Measurements from ENCODE around the gene TSC2.
"Not testable (repeated sequence)": the region's sequence is repeated elsewhere in the genome, so short reads cannot be mapped to it uniquely, and the experiment has no call there.

The TSC2 gene

DNA sequence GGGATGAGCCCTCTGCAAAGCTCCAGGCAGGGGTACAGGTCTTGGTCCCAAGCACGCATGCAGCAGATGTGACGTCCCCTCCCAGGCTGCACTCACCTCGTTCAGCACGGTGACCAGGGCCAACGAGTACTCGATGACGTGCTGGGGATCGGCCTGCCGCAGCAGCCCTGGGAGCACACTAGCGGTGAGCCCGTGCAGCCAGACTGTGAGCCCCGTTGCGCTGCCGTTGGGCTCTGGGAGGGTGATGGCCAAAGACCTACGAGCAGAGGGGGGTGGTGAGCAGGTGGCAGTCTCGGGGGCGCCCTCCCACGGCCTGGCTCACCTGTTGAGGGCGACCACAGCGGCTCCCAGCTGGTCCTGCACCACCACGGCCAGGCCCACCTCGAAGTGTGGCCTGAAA is 58.0 kb downstream of the TSC2 start:
- not testable (repeated sequence) for DNase-seq (ENCODE audit: low read depth)

DNA sequence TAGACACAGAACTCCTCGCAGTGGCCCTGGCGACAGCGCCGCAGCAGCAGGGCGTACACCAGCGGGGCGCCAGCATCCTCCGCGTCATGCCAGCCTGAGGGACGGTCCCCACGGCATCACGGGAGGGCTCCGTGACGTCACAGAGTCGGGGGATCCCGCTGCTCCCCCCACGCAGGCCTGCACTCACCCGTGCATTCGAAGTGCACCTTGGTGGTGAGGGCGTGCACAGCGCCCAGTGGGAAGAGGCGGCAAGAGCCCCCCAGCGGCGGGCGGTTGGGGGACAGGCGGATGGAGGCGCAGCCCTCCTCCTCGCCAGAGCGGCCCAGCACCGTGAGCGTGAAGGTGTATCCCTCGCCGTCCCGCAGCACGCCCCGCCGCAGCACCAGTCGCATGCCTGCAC is 58.4 kb downstream of the TSC2 start:
- not testable (repeated sequence) for DNase-seq (ENCODE audit: low read depth)

GRCh38 chr16:2107121-2107790 is 59.5 kb downstream of the TSC2 start:
- DNase-seq (ENCODE audit: low read depth), result not testable (repeated sequence)

- not testable (repeated sequence) for DNase-seq (ENCODE audit: low read depth)
These were observed 60.0 kb downstream of the TSC2 start for GRCh38 chr16:2107791-2108125.

GRCh38 chr16:2108446-2109270 is 60.9 kb downstream of the TSC2 start:
- not testable (repeated sequence) for DNase-seq (ENCODE audit: low read depth)

GRCh38 chr16:2109271-2109580 is 61.4 kb downstream of the TSC2 start:
- DNase-seq (ENCODE audit: low read depth), result not testable (repeated sequence)

DNA sequence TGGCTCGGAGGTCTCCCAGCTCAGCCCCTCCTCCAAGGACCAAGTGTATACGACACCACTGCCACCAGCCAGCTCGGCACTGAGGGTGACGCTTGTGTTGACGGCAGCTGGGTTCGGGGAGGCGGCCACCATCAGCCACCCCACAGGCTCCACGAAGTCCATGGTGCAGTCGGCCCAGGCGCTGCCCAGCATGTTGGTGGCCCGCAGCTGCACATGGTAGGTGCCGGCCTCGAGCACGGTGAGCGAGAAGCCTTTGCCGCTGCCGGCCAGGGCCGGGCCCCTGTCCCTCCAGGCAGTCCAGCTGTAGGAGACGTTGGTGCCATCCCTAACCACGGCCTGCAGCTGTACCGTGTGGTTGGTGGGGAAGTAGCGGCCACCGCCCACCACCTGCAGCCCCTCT is 62.1 kb downstream of the TSC2 start:
- DNase-seq (ENCODE audit: low read depth), result not testable (repeated sequence)

GRCh38 chr16:2110332-2111008 is 62.7 kb downstream of the TSC2 start:
- DNase-seq (ENCODE audit: low read depth), result not testable (repeated sequence)

DNA sequence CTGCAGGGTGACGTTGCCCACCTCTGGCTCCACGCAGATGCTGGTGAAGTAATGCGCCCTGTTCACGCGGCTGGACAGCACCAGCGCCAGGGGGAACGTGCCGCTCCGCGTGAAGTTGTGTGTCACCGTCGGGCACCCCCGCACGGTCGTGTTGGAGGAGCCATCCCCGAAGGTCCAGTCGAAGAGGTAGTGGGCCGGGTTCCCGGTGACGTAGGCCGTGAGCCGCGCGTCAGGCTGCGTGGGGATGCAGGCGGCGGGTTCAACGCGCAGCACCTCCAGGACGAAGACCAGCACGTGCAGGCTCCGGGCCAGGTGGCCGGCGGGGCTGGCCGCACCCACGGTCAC is 63.2 kb downstream of the TSC2 start:
- not testable (repeated sequence) for DNase-seq (ENCODE audit: low read depth)

- not testable (repeated sequence) for DNase-seq (ENCODE audit: low read depth)
These were observed 63.9 kb downstream of the TSC2 start for GRCh38 chr16:2111412-2112335.

- not testable (repeated sequence) for DNase-seq (ENCODE audit: low read depth)
These were observed 64.8 kb downstream of the TSC2 start for GRCh38 chr16:2112539-2113106.

DNA sequence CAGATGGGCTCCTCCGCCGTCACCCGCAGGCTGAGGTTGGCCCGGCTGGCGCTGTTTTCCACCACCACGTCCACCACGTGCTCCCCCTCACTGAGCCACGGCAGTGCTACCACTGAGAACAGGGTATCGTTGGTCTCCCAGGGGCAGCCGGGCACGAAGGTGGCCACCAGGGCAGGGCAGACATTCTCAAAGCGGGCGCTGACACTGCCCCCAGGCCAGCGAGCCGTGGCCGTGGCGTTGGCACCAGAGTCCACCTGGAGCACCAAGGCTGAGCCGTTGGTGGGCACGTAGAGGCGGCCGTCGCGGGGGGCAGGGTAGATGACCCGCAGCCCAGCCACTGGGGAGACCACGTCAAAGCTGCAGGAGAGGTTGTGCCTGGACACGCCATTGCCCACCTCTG is 66.4 kb downstream of the TSC2 start:
- not testable (repeated sequence) for DNase-seq (ENCODE audit: low read depth)

- DNase-seq (ENCODE audit: low read depth), result not testable (repeated sequence)
These were observed 67.3 kb downstream of the TSC2 start for GRCh38 chr16:2114885-2115590.

DNA sequence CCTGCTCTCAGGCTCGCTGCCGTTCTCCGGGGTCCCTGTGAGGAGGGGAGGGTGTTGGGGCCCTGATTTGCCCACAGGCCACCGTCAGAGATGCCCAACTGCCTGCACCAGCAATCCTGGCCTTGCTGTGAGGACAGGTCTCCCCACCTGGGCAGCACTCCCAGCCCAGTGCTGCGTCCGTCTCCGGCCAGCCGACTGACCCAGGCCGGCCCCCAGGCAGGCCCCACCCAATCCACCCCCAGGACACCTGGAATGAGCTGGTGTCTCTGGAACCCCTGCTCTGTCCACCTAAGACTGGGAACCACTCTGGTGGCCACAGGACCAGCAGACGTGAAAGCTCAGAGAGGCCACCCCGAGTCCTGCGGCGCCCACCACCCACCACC is 67.8 kb downstream of the TSC2 start:
- no peak for DNase-seq (ENCODE audit: low read depth)

DNA sequence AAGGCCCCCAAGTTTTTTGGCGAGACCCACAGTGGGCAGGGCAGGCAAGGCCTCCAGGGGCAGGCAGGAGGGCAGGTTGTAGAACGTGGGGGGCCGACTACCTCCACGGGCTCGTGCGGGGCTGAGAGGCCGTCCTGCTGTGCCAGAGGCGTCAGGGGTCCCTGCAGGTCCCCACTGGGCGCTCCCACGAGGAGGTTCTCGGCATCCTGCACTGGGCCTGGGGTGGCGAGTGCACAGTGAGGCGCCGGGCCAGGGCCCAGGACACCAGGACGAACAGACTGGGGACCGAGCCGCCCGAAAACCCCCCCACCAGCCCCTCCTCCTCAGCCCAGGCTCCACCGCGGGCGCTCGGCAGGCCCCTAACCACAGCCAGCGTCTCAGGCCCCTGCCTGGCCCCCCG is 68.6 kb downstream of the TSC2 start:
- not testable (repeated sequence) for DNase-seq (ENCODE audit: low read depth)

- DNase-seq (ENCODE audit: low read depth), result not testable (repeated sequence)
These were observed 69.6 kb downstream of the TSC2 start for GRCh38 chr16:2117341-2117740.

DNA sequence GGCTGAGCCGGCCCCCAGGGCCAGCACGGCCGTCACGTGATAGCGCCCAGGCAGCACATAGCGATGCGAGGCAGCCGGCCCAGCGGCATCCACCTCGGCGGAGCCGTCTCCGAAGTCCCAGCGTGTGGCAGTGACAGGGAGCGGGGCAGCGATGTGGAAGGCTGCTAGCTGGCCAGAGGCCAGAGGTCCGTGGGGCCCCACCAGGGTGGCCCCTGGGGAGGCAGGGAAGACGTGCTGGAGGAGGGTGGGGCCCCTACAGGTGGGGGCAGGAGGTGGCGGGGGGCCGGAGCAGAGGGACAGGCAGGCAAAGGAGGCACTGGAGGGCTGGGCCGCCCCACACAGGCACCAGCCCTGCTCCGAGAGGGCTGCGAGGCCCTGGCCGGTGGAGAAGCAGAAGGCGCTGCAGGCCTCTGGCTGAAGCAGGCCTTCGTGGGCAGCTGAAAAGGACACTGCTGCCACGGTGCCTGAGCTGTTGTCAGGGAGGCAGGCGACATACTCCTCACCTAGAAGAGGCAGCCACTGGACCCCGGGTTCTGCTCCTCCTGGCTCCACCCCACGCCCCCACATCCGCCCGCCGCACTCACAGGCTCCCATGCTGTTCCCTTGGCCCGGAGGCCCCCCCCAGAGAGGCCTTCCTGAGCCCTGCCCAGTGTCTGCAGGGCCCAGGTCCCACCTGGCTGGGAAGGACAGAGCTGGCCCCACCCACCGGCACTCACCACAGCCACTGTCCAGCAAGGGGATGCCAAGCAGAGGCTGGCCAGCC is 70.4 kb downstream of the TSC2 start:
- not testable (repeated sequence) for DNase-seq (ENCODE audit: low read depth)

- not testable (repeated sequence) for DNase-seq (ENCODE audit: low read depth)
These were observed 73.5 kb downstream of the TSC2 start for GRCh38 chr16:2121325-2121724.

GRCh38 chr16:2121853-2122252 is 74.1 kb downstream of the TSC2 start:
- DNase-seq (ENCODE audit: low read depth), result no peak

GRCh38 chr16:2122429-2122828 is 74.6 kb downstream of the TSC2 start:
- DNase-seq (ENCODE audit: low read depth), result no peak

Measured in activated T-cell treated with anti-CD3 and anti-CD28 coated beads for 1 hour (primary cell).